Measurements from ENCODE around the gene ECHDC1. TPM values are rescaled to one million over a fixed set of nuclear protein-coding genes. Genes with fewer than 3 reads are reported as not detected.

ECHDC1 gene
- total RNA-seq, 4 donors from 2014 or later: 29.6 to 70.8 (median 53.5) TPM

- H3K9me3 ChIP-seq: no peaks in the 10 kb centered on the region
- H3K4me3 ChIP-seq: no peak overlapping the region
- H3K4me1 ChIP-seq: no peaks in the 10 kb centered on the region
- no peak for TF ChIP-seq CTCF (IDR thresholded peaks at IDR 0.05)
- TF ChIP-seq POLR2A (IDR thresholded peaks at IDR 0.05): no peak
- no peak overlapping the region for H3K27ac ChIP-seq
- peaks cover 0 to 64% (median 0%) of the 10 kb centered on the region in 3 donors for H3K36me3 ChIP-seq
- intact Hi-C loops (cut with DNase I): no loop called here
- no peaks in the 10 kb centered on the region for H3K27me3 ChIP-seq
- no peak for DNase-seq
Measured at GRCh38 chr6:127328043-127328609, 15.3 kb downstream of the ECHDC1 start.

GRCh38 chr6:127319686-127320085 lies 23.7 kb downstream of the ECHDC1 start:
- no peak overlapping the region for H3K27ac ChIP-seq
- no peak overlapping the region for H3K4me3 ChIP-seq
- H3K9me3 ChIP-seq: no peaks in the 10 kb centered on the region
- no peak for TF ChIP-seq CTCF (IDR thresholded peaks at IDR 0.05)
- no peak for TF ChIP-seq POLR2A (IDR thresholded peaks at IDR 0.05)
- H3K4me1 ChIP-seq: no peaks in the 10 kb centered on the region
- peaks cover 0 to 41% (median 0%) of the 10 kb centered on the region in 3 donors for H3K36me3 ChIP-seq
- intact Hi-C loops (cut with DNase I): no loop called here
- no peaks in the 10 kb centered on the region for H3K27me3 ChIP-seq
- DNase-seq: no peak
- 86 to 92% methylated on average over 1 of the region's 1 CpG for WGBS, 2 donors

GRCh38 chr6:127317388-127318128 lies 25.9 kb downstream of the ECHDC1 start:
- no peak for TF ChIP-seq CTCF (IDR thresholded peaks at IDR 0.05)
- no peak for TF ChIP-seq POLR2A (IDR thresholded peaks at IDR 0.05)
- Histone ChIP-seq H3K4me1 (no peaks in the 10 kb centered on the region), H3K27me3 (no peaks in the 10 kb centered on the region), H3K9me3 (no peaks in the 10 kb centered on the region), H3K4me3 (no peak overlapping the region), H3K27ac (peak overlapping the region in 1 of 4 donors; percentile 11), H3K36me3 (peaks cover 0 to 40% (median 0%) of the 10 kb centered on the region in 3 donors)
- WGBS, 2 donors: 60 to 68% methylated on average over 6 of the region's 6 CpGs
- intact Hi-C loops (cut with DNase I): no loop called here
- DNase-seq: no peak

DNA sequence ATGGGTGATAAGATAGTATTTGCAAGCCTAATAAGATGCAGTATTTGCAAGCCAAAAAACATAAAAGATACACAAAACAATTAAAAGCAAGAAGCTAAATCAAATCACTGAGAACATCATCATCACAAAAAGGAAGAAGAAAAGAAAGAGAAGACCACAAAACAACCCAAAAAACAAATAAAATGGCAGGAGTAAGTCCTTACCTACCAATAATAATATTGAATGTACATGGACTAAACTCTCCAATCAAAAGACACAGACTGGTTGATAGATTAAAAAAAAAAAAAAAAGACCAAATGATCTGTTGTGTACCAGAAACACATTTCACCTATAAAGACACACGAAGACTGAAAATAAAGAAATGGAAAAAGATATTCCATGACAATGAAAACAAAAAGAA lies 37.7 kb downstream of the ECHDC1 start:
- WGBS, 2 donors: 92 to 94% methylated on average over 1 of the region's 1 CpG
- Histone ChIP-seq H3K27me3 (no peaks in the 10 kb centered on the region), H3K9me3 (peaks cover 0 to 4% (median 0%) of the 10 kb centered on the region in 3 donors), H3K4me1 (peaks cover 0 to 20% (median 0%) of the 10 kb centered on the region in 3 donors), H3K4me3 (no peak overlapping the region), H3K36me3 (peaks cover 0 to 20% (median 0%) of the 10 kb centered on the region in 3 donors), H3K27ac (no peak overlapping the region)
- DNase-seq: no peak
- no peak for TF ChIP-seq POLR2A (IDR thresholded peaks at IDR 0.05)
- TF ChIP-seq CTCF (IDR thresholded peaks at IDR 0.05): no peak
- intact Hi-C loops (cut with DNase I): loop anchor here (10.0 kb wide), 1 partner anchor 229 kb away; no protein-coding TSS in a partner anchor

DNA sequence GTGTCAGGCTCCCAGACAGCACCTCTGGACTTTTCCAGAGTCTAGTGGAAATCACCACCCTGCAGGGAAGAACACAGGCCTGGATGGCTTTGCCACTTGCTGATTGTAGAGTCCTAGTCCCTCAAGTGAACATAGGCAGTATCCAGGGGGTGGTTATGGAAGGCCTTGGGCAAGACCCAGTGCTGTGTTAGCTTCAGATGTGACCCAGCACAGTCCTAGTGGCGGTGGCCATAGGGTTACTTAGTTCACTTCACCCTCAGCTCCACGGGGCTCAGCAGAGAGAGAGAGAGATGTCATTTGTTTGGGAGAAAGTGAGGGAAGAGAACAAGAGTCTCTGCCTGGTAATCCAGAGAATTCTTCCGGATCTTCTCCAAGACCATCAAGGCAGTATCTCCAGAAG lies 39.5 kb downstream of the ECHDC1 start:
- Histone ChIP-seq H3K27me3 (no peaks in the 10 kb centered on the region), H3K9me3 (peaks cover 0 to 4% (median 0%) of the 10 kb centered on the region in 3 donors), H3K4me1 (peaks cover 0 to 33% (median 0%) of the 10 kb centered on the region in 3 donors), H3K27ac (no peak overlapping the region), H3K4me3 (no peak overlapping the region), H3K36me3 (peaks cover 0 to 7% (median 0%) of the 10 kb centered on the region in 3 donors)
- DNase-seq: no peak
- intact Hi-C loops (cut with DNase I): loop anchor here (5.0 to 10.0 kb wide), 2 partner anchors 118 to 231 kb away; no protein-coding TSS in a partner anchor
- TF ChIP-seq CTCF (IDR thresholded peaks at IDR 0.05) (no peak), POLR2A (IDR thresholded peaks at IDR 0.05) (no peak)
- 100% methylated on average over 1 to 3 of the region's 3 CpGs for WGBS, 2 donors
